Femur (tissue), 1 donor: Measurements from ENCODE around the gene CCDC126.
"Not testable (repeated sequence)": the region's sequence is repeated elsewhere in the genome, so short reads cannot be mapped to it uniquely, and the experiment has no call there.

Source experiments
- DNase-seq: peaks from one replicate; pipeline ENCODE4 v3.0.0-alpha.2; 2017

CCDC126 gene

DNA sequence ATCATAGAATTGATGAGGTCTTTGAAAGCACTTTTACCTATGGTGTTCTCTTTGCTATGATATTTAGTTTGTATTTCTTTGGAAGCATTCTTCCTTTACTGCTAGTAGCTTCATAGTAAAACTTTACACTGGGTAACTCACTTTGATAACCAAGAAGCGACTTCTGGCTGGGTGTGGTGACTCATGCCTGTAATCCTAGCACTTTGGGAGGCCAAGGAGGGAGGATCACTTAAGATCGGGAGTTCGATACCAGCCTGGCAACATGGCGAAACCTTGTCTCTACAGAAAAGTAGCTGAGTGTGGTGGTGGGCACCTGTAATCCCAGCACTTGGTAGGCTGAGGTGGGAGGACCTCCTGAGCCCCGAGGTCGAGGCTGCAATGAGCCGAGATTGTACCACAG lies 36.2 kb downstream of the CCDC126 start:
- DNase-seq, result no peak

DNA sequence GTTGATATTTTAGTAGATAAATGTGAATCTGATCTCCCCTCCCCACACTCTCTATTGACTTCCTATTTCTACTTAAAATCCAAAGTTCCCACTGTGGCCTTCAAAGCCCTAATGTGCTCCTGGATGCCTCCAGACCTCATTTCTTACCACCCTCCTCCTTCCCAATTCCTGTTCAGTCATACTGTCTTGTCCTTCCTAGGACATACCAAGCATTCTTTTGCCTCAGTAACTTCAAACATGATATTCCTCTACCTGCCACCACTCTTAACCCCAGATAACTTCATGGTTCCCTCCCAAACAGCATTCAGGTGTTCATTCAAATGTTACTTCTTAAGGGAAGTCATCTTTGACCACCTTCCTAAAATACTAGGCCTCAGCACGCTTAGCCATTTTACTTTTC lies 48.6 kb downstream of the CCDC126 start:
- DNase-seq, result no peak

- no peak for DNase-seq
Observed at GRCh38 chr7:23653942-23654341, 56.8 kb downstream of the CCDC126 start.

GRCh38 chr7:23654508-23654907 lies 57.3 kb downstream of the CCDC126 start:
- DNase-seq, result no peak

DNA sequence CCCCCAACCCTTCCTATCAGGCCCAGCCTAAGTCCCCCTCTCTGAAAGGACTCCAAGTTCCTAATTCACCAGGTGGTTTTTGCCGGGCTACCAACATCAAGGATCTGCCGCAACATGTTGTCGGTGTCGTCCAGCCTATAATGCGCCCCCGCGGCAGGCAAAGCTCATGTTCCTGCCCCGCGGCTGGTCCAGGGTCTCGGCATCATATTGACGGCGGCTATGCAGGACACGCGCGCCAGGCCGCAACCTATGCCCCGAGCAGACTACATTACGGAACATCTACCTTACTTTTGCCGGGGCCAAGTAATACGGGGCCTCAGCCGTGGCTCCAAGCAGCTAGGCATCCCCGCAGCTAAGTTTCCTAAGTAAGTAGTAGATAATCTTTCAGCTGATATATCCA lies 58.3 kb downstream of the CCDC126 start:
- no peak for DNase-seq

- no peak for DNase-seq
Observed at GRCh38 chr7:23658831-23659427, 61.7 kb downstream of the CCDC126 start.

GRCh38 chr7:23661385-23661784 lies 64.2 kb downstream of the CCDC126 start:
- no peak for DNase-seq

DNA sequence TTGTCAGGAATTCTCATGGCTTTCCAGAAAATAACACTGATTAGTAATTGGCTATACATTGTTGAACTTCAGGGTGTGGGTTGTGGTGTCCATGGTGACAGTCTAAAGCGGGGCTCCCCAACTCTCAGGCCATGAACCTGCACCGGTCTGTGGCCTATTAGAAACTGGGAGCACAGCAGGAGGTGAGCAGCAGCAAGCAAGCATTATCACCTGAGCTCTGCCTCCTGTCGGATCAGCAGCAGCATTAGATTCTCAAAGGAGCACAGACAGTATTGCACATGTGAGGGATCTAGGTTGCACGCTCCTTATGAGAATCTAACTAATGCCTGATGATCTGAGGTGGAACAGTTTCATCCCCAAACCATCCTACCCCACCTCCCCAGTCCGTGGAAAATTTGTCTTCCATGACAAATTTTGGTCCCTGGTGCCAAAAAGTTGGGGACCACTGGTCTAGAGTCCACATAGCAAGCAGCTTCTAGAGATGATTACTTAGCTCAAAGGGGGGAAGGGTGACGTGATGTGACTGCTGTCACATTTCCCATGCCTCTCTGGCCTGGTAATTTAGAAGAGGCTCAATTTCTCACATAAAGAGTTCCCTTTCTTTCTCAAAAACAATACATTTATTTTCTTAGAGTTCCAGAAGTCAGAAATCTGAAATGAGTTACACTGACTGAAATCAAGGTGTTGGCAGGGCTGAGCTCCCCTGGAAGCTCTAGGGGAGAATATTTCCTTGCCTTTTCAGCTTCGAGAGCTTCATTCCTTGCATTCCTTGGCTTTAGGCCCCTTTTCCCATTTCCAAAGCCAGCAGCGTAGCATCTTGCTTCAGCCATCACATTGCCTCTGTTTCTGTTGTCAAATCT lies 65.2 kb downstream of the CCDC126 start:
- DNase-seq, result peak; percentile 43

DNA sequence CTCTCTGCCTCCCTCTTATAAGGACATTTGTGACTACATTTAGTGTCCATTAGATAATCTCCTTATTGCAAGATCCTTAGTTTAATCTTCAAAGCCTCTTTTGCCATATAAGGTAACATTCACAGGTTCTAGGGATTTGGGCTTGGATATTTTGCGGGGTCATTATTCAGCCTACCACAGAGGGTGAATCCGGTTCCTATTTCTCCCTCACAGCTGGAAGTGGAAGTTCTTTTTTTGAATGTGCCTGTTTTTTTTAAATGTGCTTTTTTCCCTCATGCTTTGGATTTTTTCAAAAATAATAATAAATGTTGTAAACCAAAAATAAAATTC lies 65.8 kb downstream of the CCDC126 start:
- no peak for DNase-seq

DNA sequence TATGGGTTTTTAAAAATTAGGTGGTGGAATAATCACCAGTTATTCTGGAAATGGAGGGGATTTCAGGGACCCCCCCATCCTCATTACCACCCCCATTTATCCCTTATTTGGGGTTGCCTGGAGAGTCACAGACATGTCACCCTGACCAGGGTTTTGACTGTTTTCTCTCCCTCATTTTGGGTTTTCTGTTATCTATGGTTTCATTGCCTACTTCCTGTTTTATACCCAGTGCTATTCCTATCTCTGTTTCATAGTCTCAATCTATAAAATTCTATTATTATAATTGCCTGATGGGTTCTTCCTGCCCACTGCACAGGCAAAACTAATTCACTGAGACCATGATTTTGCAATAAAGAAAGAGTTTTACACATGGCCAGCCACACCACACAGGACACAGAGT lies 66.9 kb downstream of the CCDC126 start:
- no peak for DNase-seq

- no peak for DNase-seq
Observed at GRCh38 chr7:23672033-23672432, 74.9 kb downstream of the CCDC126 start.

GRCh38 chr7:23679898-23680413 lies 82.8 kb downstream of the CCDC126 start, which contains the start of gene FAM221A:
FAM221A (plus strand) TSS chr7:23680199; CDS start chr7:23680219, 20 bp downstream.
- DNase-seq, result peak; percentile 92

- DNase-seq, result peak; percentile 68
Observed at GRCh38 chr7:23680414-23681405, 83.5 kb downstream of the CCDC126 start.

DNA sequence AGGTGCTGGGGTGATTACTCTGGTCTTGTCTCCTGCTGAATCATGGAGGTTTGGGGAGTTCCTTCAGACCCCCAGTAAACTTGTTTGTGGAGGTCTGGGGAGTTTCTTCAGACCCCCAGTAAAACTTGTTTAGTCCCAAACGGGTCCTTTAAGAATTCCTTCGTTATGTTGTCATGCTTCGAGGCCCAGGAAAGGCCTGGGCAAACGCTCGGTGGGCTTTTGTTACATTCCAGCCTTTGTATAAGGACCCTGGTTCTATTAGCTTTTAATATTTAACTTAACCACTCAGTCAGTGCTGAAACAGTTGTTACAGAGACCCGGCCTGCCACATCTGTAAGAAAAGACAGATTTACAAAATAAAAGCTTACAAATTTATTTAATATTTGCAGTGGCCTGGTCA lies 86.9 kb downstream of the CCDC126 start:
- not testable (repeated sequence) for DNase-seq

- DNase-seq, result no peak
Observed at GRCh38 chr7:23685731-23686130, 88.5 kb downstream of the CCDC126 start.

GRCh38 chr7:23687011-23687410 lies 89.8 kb downstream of the CCDC126 start:
- no peak for DNase-seq

DNA sequence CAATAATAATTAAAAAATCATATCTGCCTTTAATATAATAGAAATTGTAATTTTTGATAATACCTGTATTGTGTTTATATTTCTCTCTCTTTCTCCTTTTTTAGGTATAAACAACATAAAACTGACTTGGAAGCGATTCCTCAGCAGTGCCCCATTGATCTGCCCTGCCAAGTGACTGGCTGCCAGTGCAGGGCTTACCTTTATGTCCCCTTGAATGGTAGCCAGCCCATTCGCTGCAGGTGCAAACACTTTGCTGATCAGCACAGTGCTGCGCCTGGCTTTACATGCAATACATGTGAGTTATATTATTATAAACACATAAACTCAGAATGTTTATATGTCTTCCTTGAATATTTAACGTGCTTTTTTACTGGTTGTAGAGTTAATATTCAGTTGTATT lies 92.0 kb downstream of the CCDC126 start:
- no peak for DNase-seq

DNA sequence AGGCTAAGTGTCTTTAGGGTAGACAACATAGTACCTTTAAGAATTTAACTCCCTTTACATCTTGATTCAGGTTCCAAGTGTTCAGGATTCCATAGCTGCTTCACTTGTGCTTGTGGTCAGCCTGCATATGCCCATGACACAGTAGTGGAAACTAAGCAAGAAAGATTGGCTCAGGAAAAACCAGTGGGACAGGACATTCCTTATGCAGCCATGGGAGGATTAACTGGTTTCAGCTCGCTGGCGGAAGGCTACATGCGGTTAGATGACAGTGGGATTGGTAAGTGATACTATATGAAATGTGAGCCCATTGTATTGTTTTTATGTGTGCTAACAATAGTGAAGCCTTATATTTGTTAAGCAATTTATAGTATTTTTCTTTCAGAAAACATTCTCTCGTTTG lies 94.1 kb downstream of the CCDC126 start:
- no peak for DNase-seq

- no peak for DNase-seq
Observed at GRCh38 chr7:23693224-23693623, 96.0 kb downstream of the CCDC126 start.
